H9 (cell line): ENCODE data around the gene KCNH5. TPM values are rescaled to one million over a fixed set of nuclear protein-coding genes. Genes with fewer than 3 reads are reported as not detected.

ENCODE experiments used
- DNase-seq: peaks from one replicate; pipeline ENCODE4 v3.0.0-alpha.2; 2017
- H2AFZ ChIP-seq: one replicate; pipeline ENCODE4 v1.6.1; 2013; ENCODE audit warnings: mild to moderate bottlenecking, low read length, control low read depth, moderate library complexity
- H2AK5ac ChIP-seq: 2 replicates; pipeline ENCODE4 v1.6.1; 2013; ENCODE audit warnings: low read length, control low read depth, mixed read lengths; ENCODE audit not compliant: insufficient read length
- H2BK120ac ChIP-seq: one replicate; pipeline ENCODE4 v1.6.1; 2013; ENCODE audit warnings: low read depth, mild to moderate bottlenecking, low read length, control low read depth, inconsistent platforms; ENCODE audit not compliant: poor library complexity, severe bottlenecking
- H2BK12ac ChIP-seq: 2 replicates; pipeline ENCODE4 v1.6.1; 2013; ENCODE audit warnings: low read length, control low read depth, mixed read lengths, low read depth; ENCODE audit not compliant: insufficient read length
- H2BK15ac ChIP-seq: 2 replicates; pipeline ENCODE4 v1.6.1; 2013; ENCODE audit warnings: low read depth, low read length, control low read depth
- H2BK20ac ChIP-seq: one replicate; pipeline ENCODE4 v1.6.1; 2013; ENCODE audit warnings: low read depth, mild to moderate bottlenecking, low read length, control low read depth, inconsistent platforms; ENCODE audit not compliant: poor library complexity, severe bottlenecking
- H2BK5ac ChIP-seq: 2 replicates; pipeline ENCODE4 v1.6.1; 2013; ENCODE audit warnings: low read length, control low read depth, mixed read lengths; ENCODE audit not compliant: insufficient read length
- H3K14ac ChIP-seq: 2 replicates; pipeline ENCODE4 v1.6.1; 2013; ENCODE audit warnings: low read length, control low read depth; ENCODE audit not compliant: insufficient read depth
- H3K18ac ChIP-seq: 2 replicates; pipeline ENCODE4 v1.6.1; 2013; ENCODE audit warnings: low read depth, mild to moderate bottlenecking, mixed read lengths, low read length, control low read depth; ENCODE audit not compliant: insufficient read length
- H3K23ac ChIP-seq: 2 replicates; pipeline ENCODE4 v1.6.1; 2013; ENCODE audit warnings: low read length, control low read depth, mixed read lengths, low read depth; ENCODE audit not compliant: insufficient read length
- H3K23me2 ChIP-seq: 2 replicates; pipeline ENCODE4 v1.6.1; 2013; ENCODE audit warnings: low read depth, mild to moderate bottlenecking, mixed read lengths, low read length, control low read depth; ENCODE audit not compliant: insufficient read length, poor library complexity, severe bottlenecking
- H3K27ac ChIP-seq: 2 replicates; pipeline ENCODE4 v1.5.1; 2013; ENCODE audit warnings: low read length, control low read depth, mixed read lengths, low read depth; ENCODE audit not compliant: insufficient read length
- H3K27me3 ChIP-seq: 2 replicates; pipeline ENCODE4 v1.6.1; 2013; ENCODE audit warnings: low read length, control low read depth, inconsistent platforms; ENCODE audit not compliant: insufficient read depth
- H3K4ac ChIP-seq: 2 replicates; pipeline ENCODE4 v1.6.1; 2013; ENCODE audit warnings: low read depth, mild to moderate bottlenecking, control low read depth, inconsistent platforms, low read length, moderate library complexity
- H3K4me1 ChIP-seq: 2 replicates; pipeline ENCODE4 v1.6.1; 2013; ENCODE audit warnings: low read length, control low read depth, inconsistent platforms; ENCODE audit not compliant: insufficient read depth
- H3K4me2 ChIP-seq: 2 replicates; pipeline ENCODE4 v1.6.1; 2013; ENCODE audit warnings: low read length, control low read depth, mixed read lengths; ENCODE audit not compliant: insufficient read length, insufficient read depth
- H3K56ac ChIP-seq: 2 replicates; pipeline ENCODE4 v1.6.1; 2013; ENCODE audit warnings: low read depth, mild to moderate bottlenecking, mixed read lengths, low read length, control low read depth; ENCODE audit not compliant: insufficient read length
- H3K79me1 ChIP-seq: 2 replicates; pipeline ENCODE4 v1.6.1; 2013; ENCODE audit warnings: low read depth, mild to moderate bottlenecking, moderate library complexity, low read length, control low read depth, inconsistent platforms; ENCODE audit not compliant: insufficient read depth, poor library complexity, severe bottlenecking
- H3K79me2 ChIP-seq: 2 replicates; pipeline ENCODE4 v1.6.1; 2013; ENCODE audit warnings: low read length, control low read depth, inconsistent platforms; ENCODE audit not compliant: insufficient read depth
- H3K9ac ChIP-seq: 2 replicates; pipeline ENCODE4 v1.6.1; 2013; ENCODE audit warnings: low read length, control low read depth, mixed read lengths; ENCODE audit not compliant: insufficient read length; ENCODE audit errors: extremely low read depth
- H3K9me3 ChIP-seq: one replicate; pipeline ENCODE4 v1.6.1; 2013; ENCODE audit warnings: low read depth, low read length, inconsistent platforms; ENCODE audit not compliant: control insufficient read depth
- H3T11ph ChIP-seq: one replicate; pipeline ENCODE4 v1.6.1; 2013; ENCODE audit warnings: mild to moderate bottlenecking, low read length, control low read depth, inconsistent platforms
- H4K20me1 ChIP-seq: one replicate; pipeline ENCODE4 v1.6.1; 2013; ENCODE audit not compliant: control insufficient read depth, insufficient read length, insufficient read depth
- H4K5ac ChIP-seq: 2 replicates; pipeline ENCODE4 v1.6.1; 2013; ENCODE audit warnings: low read depth, mild to moderate bottlenecking, mixed read lengths, low read length, control low read depth; ENCODE audit not compliant: insufficient read length
- H4K8ac ChIP-seq: replicated peaks from 2 replicates; pipeline ENCODE4 v1.6.1; 2013; ENCODE audit warnings: low read length, control low read depth, mixed read lengths, low read depth; ENCODE audit not compliant: insufficient read length
- H4K91ac ChIP-seq: 2 replicates; pipeline ENCODE4 v1.6.1; 2013; ENCODE audit warnings: low read depth, mild to moderate bottlenecking, moderate library complexity, mixed read lengths, low read length, control low read depth; ENCODE audit not compliant: insufficient read length
- H3K27ac Mint-ChIP-seq, 3 experiments: 2 replicates in 2 of 3; 3 replicates in 1 of 3; pipeline ENCODE4 v1.8.0; 2020 to 2021; ENCODE audit warnings: mixed read lengths in 3 of 3, mild to moderate bottlenecking in 1 of 3, moderate library complexity in 1 of 3
- H3K27me3 Mint-ChIP-seq: 2 replicates; pipeline ENCODE4 v1.8.0; 2021; ENCODE audit warnings: low read depth, mild to moderate bottlenecking, moderate library complexity, mixed read lengths
- H3K36me3 Mint-ChIP-seq, 3 experiments: 2 replicates in 2 of 3; 3 replicates in 1 of 3; pipeline ENCODE4 v1.8.0; 2020 to 2021; ENCODE audit warnings: low read depth in 3 of 3, mixed read lengths in 3 of 3; ENCODE audit not compliant: insufficient read depth in 1 of 3
- H3K4me1 Mint-ChIP-seq, 2 experiments: 2 replicates each; pipeline ENCODE4 v1.8.0; 2020; ENCODE audit warnings: mixed read lengths in 2 of 2
- H3K4me3 Mint-ChIP-seq, 2 experiments: 2 replicates in 1 of 2; 3 replicates in 1 of 2; pipeline ENCODE4 v1.8.0; 2020 to 2021; ENCODE audit warnings: mild to moderate bottlenecking in 2 of 2, mixed read lengths in 2 of 2, moderate library complexity in 1 of 2
- H3K9me3 Mint-ChIP-seq, 2 experiments: 2 replicates in 1 of 2; 3 replicates in 1 of 2; pipeline ENCODE4 v1.8.0; 2020; ENCODE audit warnings: mild to moderate bottlenecking in 2 of 2, mixed read lengths in 2 of 2, moderate library complexity in 1 of 2
- CTCF ChIP-seq: fragments of 200-600 bp; sonication (generic); conservative IDR thresholded peaks from 3 replicates; pipeline ENCODE4 v1.8.0; 2021; ENCODE audit warnings: antibody characterized with exemption, mild to moderate bottlenecking
- WGBS: extraction: QIAGEN DNeasy Blood & Tissue Kit; methylation state at CpG from one replicate; pipeline ENCODE4 v1.1.7; 2013; ENCODE audit warnings: missing lambda C conversion rate, low lambda C conversion rate, mixed read lengths; ENCODE audit not compliant: insufficient read length; ENCODE audit errors: extremely low coverage; 5-methylcytosine and 5-hydroxymethylcytosine counted together
- total RNA-seq: library from RNA; stranded (reverse); gene quantifications from 2 replicates; pipeline ENCODE4 v1.2.1, GENCODE V29; 2021

KCNH5 gene
- total RNA-seq, 1 experiment from 2014 or later, result 0.42 TPM

- Histone ChIP-seq H3K79me2 (no peaks in the 10 kb centered on the region), H3K4ac (no peak overlapping the region), H3K56ac (no peak overlapping the region), H4K5ac (no peak overlapping the region), H3K27me3 (no peaks in the 10 kb centered on the region), H4K91ac (no peak overlapping the region), H4K8ac (no peak overlapping the region), H4K20me1 (no peaks in the 10 kb centered on the region), H3K18ac (no peak overlapping the region), H3K4me1 (no peaks in the 10 kb centered on the region; the same call in 1 of the 2 replicates), H2BK20ac (no peak overlapping the region), H2BK15ac (no peak overlapping the region), H3K23me2 (no peaks in the 10 kb centered on the region), H2BK5ac (no peak overlapping the region), H2BK12ac (no peak overlapping the region), H3K14ac (no peak overlapping the region), H2AK5ac (no peak overlapping the region), H3T11ph (no peak overlapping the region), H3K27ac (no peak overlapping the region), H2BK120ac (no peak overlapping the region), H3K9ac (no peak overlapping the region), H3K4me2 (no peak overlapping the region), H3K79me1 (no peaks in the 10 kb centered on the region), H2AFZ (no peak overlapping the region), H3K9me3 (no peaks in the 10 kb centered on the region), H3K23ac (no peak overlapping the region)
- Mint-ChIP-seq H3K27me3 (peaks cover 2% of the 10 kb centered on the region; the same call in 1 of the 2 replicates), H3K9me3 (no peaks in the 10 kb centered on the region), H3K27ac (no peak overlapping the region), H3K4me3 (no peak overlapping the region), H3K4me1 (peaks cover 2 to 6% of the 10 kb centered on the region in 2 experiments), H3K36me3 (no peaks in the 10 kb centered on the region)
- DNase-seq, result no peak
- WGBS, result no CpG with 5 or more reads among the region's 2 CpGs
- TF ChIP-seq CTCF, result no peak
Observed at GRCh38 chr14:62670526-62670925, 374.7 kb downstream of the KCNH5 start.
